Measurements from ENCODE around the gene SUSD6. TPM values are rescaled to one million over a fixed set of nuclear protein-coding genes. Genes with fewer than 3 reads are reported as not detected.
"Not testable (repeated sequence)": the region's sequence is repeated elsewhere in the genome, so short reads cannot be mapped to it uniquely, and the experiment has no call there.

The SUSD6 gene
- total RNA-seq, 1 experiment from 2014 or later: 6.4 TPM

GRCh38 chr14:69695322-69696203 is 84.2 kb downstream of the SUSD6 start:
- Histone ChIP-seq H3K36me3 (no peaks in the 10 kb centered on the region), H3K9me3 (replicated peaks) (no peaks in the 10 kb centered on the region), H3K27me3 (replicated peaks) (no peaks in the 10 kb centered on the region), H3K27ac (no peak overlapping the region), H3K4me3 (no peak overlapping the region), H3K4me1 (replicated peaks) (no peaks in the 10 kb centered on the region)
- DNase-seq (ENCODE audit: low read depth in 1 of 2, low spot score in 2 of 2): no peak

GRCh38 chr14:69696204-69696527 is 84.8 kb downstream of the SUSD6 start:
- H3K9me3 ChIP-seq (replicated peaks): no peaks in the 10 kb centered on the region
- H3K4me1 ChIP-seq (replicated peaks): no peaks in the 10 kb centered on the region
- no peaks in the 10 kb centered on the region for H3K27me3 ChIP-seq (replicated peaks)
- H3K36me3 ChIP-seq: no peaks in the 10 kb centered on the region
- no peak overlapping the region for H3K27ac ChIP-seq
- H3K4me3 ChIP-seq: no peak overlapping the region
- no peak for DNase-seq (ENCODE audit: low read depth in 1 of 2, low spot score in 2 of 2)

GRCh38 chr14:69696633-69697557 is 85.5 kb downstream of the SUSD6 start:
- no peaks in the 10 kb centered on the region for H3K27me3 ChIP-seq (replicated peaks)
- DNase-seq (ENCODE audit: low read depth in 1 of 2, low spot score in 2 of 2): no peak
- no peak overlapping the region for H3K4me3 ChIP-seq
- H3K36me3 ChIP-seq: no peaks in the 10 kb centered on the region
- H3K4me1 ChIP-seq (replicated peaks): no peaks in the 10 kb centered on the region
- no peak overlapping the region for H3K27ac ChIP-seq
- H3K9me3 ChIP-seq (replicated peaks): no peaks in the 10 kb centered on the region

GRCh38 chr14:69698572-69698971 is 87.2 kb downstream of the SUSD6 start:
- no peak for DNase-seq (ENCODE audit: low read depth in 1 of 2, low spot score in 2 of 2)
- no peaks in the 10 kb centered on the region for H3K4me1 ChIP-seq (replicated peaks)
- no peak overlapping the region for H3K4me3 ChIP-seq
- no peaks in the 10 kb centered on the region for H3K27me3 ChIP-seq (replicated peaks)
- H3K27ac ChIP-seq: no peak overlapping the region
- no peaks in the 10 kb centered on the region for H3K9me3 ChIP-seq (replicated peaks)
- H3K36me3 ChIP-seq: no peaks in the 10 kb centered on the region

- H3K27ac ChIP-seq; H3K4me3 ChIP-seq; DNase-seq (ENCODE audit: low read depth in 1 of 2, low spot score in 2 of 2); H3K4me1 ChIP-seq (replicated peaks); H3K9me3 ChIP-seq (replicated peaks); H3K27me3 ChIP-seq (replicated peaks); H3K36me3 ChIP-seq: not testable (repeated sequence)
These were observed 87.8 kb downstream of the SUSD6 start for GRCh38 chr14:69699243-69699642.

- Histone ChIP-seq H3K27ac (no peak overlapping the region), H3K9me3 (replicated peaks) (no peaks in the 10 kb centered on the region), H3K4me1 (replicated peaks) (no peaks in the 10 kb centered on the region), H3K27me3 (replicated peaks) (no peaks in the 10 kb centered on the region), H3K4me3 (no peak overlapping the region), H3K36me3 (no peaks in the 10 kb centered on the region; the same call in 1 of the 2 replicates)
- no peak for DNase-seq (ENCODE audit: low read depth in 1 of 2, low spot score in 2 of 2)
These were observed 88.4 kb downstream of the SUSD6 start for GRCh38 chr14:69699748-69700303.

GRCh38 chr14:69700575-69700974 is 89.2 kb downstream of the SUSD6 start:
- Histone ChIP-seq H3K9me3 (replicated peaks) (no peaks in the 10 kb centered on the region), H3K4me1 (replicated peaks) (no peaks in the 10 kb centered on the region), H3K27ac (no peak overlapping the region), H3K36me3 (no peaks in the 10 kb centered on the region; the same call in 1 of the 2 replicates), H3K27me3 (replicated peaks) (no peaks in the 10 kb centered on the region), H3K4me3 (no peak overlapping the region)
- DNase-seq (ENCODE audit: low read depth in 1 of 2, low spot score in 2 of 2): no peak

- no peak overlapping the region for H3K4me3 ChIP-seq
- H3K27ac ChIP-seq: no peak overlapping the region
- H3K36me3 ChIP-seq: no peaks in the 10 kb centered on the region; the same call in 1 of the 2 replicates
- H3K4me1 ChIP-seq (replicated peaks): no peaks in the 10 kb centered on the region
- DNase-seq (ENCODE audit: low read depth in 1 of 2, low spot score in 2 of 2): no peak
- H3K27me3 ChIP-seq (replicated peaks): no peaks in the 10 kb centered on the region
- H3K9me3 ChIP-seq (replicated peaks): no peaks in the 10 kb centered on the region
These were observed 89.9 kb downstream of the SUSD6 start for GRCh38 chr14:69701291-69701690.

- H3K27me3 ChIP-seq (replicated peaks): no peaks in the 10 kb centered on the region
These were observed 90.5 kb downstream of the SUSD6 start for GRCh38 chr14:69701857-69702256.

GRCh38 chr14:69703047-69704039 is 91.9 kb downstream of the SUSD6 start:
- H3K4me1 ChIP-seq (replicated peaks): no peaks in the 10 kb centered on the region
- no peak for DNase-seq (ENCODE audit: low read depth in 1 of 2, low spot score in 2 of 2)
- no peaks in the 10 kb centered on the region; the same call in 1 of the 2 replicates for H3K36me3 ChIP-seq
- no peak overlapping the region for H3K27ac ChIP-seq
- no peaks in the 10 kb centered on the region for H3K27me3 ChIP-seq (replicated peaks)
- no peaks in the 10 kb centered on the region for H3K9me3 ChIP-seq (replicated peaks)
- no peak overlapping the region for H3K4me3 ChIP-seq

More at GRCh38 chr14:69701857-69702256, 90.5 kb downstream of the SUSD6 start:
- H3K4me1 ChIP-seq (replicated peaks): no peaks in the 10 kb centered on the region
- H3K9me3 ChIP-seq (replicated peaks): no peaks in the 10 kb centered on the region
- no peak for DNase-seq (ENCODE audit: low read depth in 1 of 2, low spot score in 2 of 2)
- H3K4me3 ChIP-seq: no peak overlapping the region
- H3K27ac ChIP-seq: no peak overlapping the region
- no peaks in the 10 kb centered on the region; the same call in 1 of the 2 replicates for H3K36me3 ChIP-seq

- Histone ChIP-seq H3K4me3 (no peak overlapping the region), H3K27ac (no peak overlapping the region), H3K4me1 (replicated peaks) (no peaks in the 10 kb centered on the region), H3K36me3 (peaks cover 4% of the 10 kb centered on the region), H3K9me3 (replicated peaks) (no peaks in the 10 kb centered on the region), H3K27me3 (replicated peaks) (no peaks in the 10 kb centered on the region)
- no peak for DNase-seq (ENCODE audit: low read depth in 1 of 2, low spot score in 2 of 2)
These were observed 92.9 kb downstream of the SUSD6 start for GRCh38 chr14:69704319-69704718.

GRCh38 chr14:69705706-69706105 is 94.3 kb downstream of the SUSD6 start:
- no peak overlapping the region for H3K27ac ChIP-seq
- no peak for DNase-seq (ENCODE audit: low read depth in 1 of 2, low spot score in 2 of 2)
- H3K4me3 ChIP-seq: no peak overlapping the region
- H3K4me1 ChIP-seq (replicated peaks): no peaks in the 10 kb centered on the region
- H3K36me3 ChIP-seq: peaks cover 9% of the 10 kb centered on the region
- H3K27me3 ChIP-seq (replicated peaks): no peaks in the 10 kb centered on the region
- no peaks in the 10 kb centered on the region for H3K9me3 ChIP-seq (replicated peaks)

- no peak overlapping the region for H3K4me3 ChIP-seq
- no peak for DNase-seq (ENCODE audit: low read depth in 1 of 2, low spot score in 2 of 2)
- peaks cover 13% of the 10 kb centered on the region for H3K36me3 ChIP-seq
- H3K27ac ChIP-seq: no peak overlapping the region
- no peaks in the 10 kb centered on the region for H3K9me3 ChIP-seq (replicated peaks)
- no peaks in the 10 kb centered on the region; the same call in 1 of the 2 replicates for H3K4me1 ChIP-seq (replicated peaks)
- H3K27me3 ChIP-seq (replicated peaks): no peaks in the 10 kb centered on the region
These were observed 96.7 kb downstream of the SUSD6 start for GRCh38 chr14:69708049-69708448.
